Adrenal gland (tissue), 5 donors: ENCODE measurements around the gene TMEM63A.

ENCODE experiments used
- CTCF ChIP-seq, 6 experiments: fragments of 450-650 bp in 4 of 6; fragments of 200-600 bp in 2 of 6; sonication (generic) in 1 of 6; IDR thresholded peaks; 1 replicate in 5 of 6; 2 replicates in 1 of 6; pipeline versions ENCODE4 v1.5.1 to v1.8.0; 2016 to 2021; ENCODE audit warnings: antibody characterized with exemption in 6 of 6, mild to moderate bottlenecking in 2 of 6, moderate library complexity in 1 of 6
- POLR2A ChIP-seq, 2 donors: fragments of 450-650 bp; IDR thresholded peaks; one replicate each; pipeline ENCODE4 v1.6.1; 2017; ENCODE audit warnings: antibody characterized with exemption in 2 of 2, mild to moderate bottlenecking in 2 of 2, moderate library complexity in 1 of 2
- donor health status: DM: no; HTN: no; CAD: no.

- TF ChIP-seq CTCF (IDR thresholded peaks at IDR 0.05): no peak
- no peak for TF ChIP-seq POLR2A (IDR thresholded peaks at IDR 0.05)
These were observed 2.5 kb downstream of the TMEM63A start for GRCh38 chr1:225879521-225880221.
